Measurements from ENCODE around the gene MINDY1.

MINDY1 gene
- long read RNA-seq, donor 1: 0 reads
- long read RNA-seq, donor 2: 0 reads
- long read RNA-seq, donor 3: 0 reads
- long read RNA-seq, donor 4: 0 reads
- long read RNA-seq, donor 5: 0 reads
- long read RNA-seq, donor 6: 0 reads
- long read RNA-seq, donor 7: 0 reads
- long read RNA-seq, donor 8: 0 reads

GRCh38 chr1:151006327-151007052, at the start of gene MINDY1:
TSS of gene MINDY1 (minus strand) at chr1:151006902. CDS start at chr1:151002617, 4,285 bp downstream.
- peak; percentile 83 for DNase-seq

GRCh38 chr1:151056149-151056548, 49.4 kb upstream of the MINDY1 start:
- DNase-seq: no peak

- DNase-seq: no peak
Observed at GRCh38 chr1:151055581-151055980, 48.9 kb upstream of the MINDY1 start.

- no peak for DNase-seq
Observed at GRCh38 chr1:151054971-151055547, 48.4 kb upstream of the MINDY1 start.

- DNase-seq: no peak
Observed at GRCh38 chr1:151051356-151052009, 44.8 kb upstream of the MINDY1 start.

- no peak for DNase-seq
Observed at GRCh38 chr1:151050051-151050688, 43.5 kb upstream of the MINDY1 start.

GRCh38 chr1:151049458-151049857, 42.8 kb upstream of the MINDY1 start:
- no peak for DNase-seq

- no peak for DNase-seq
Observed at GRCh38 chr1:151048645-151049032, 41.9 kb upstream of the MINDY1 start.

- peak; percentile 90 for DNase-seq
Observed at GRCh38 chr1:151047925-151048644, 41.4 kb upstream of the MINDY1 start.

- DNase-seq: no peak
Observed at GRCh38 chr1:151047591-151047924, 40.9 kb upstream of the MINDY1 start, which contains the start of gene C1orf56. TSS of gene C1orf56 (plus strand) at chr1:151047751. CDS start at chr1:151047848, 97 bp downstream.

GRCh38 chr1:151043163-151043562, 36.5 kb upstream of the MINDY1 start:
- no peak for DNase-seq

GRCh38 chr1:151039521-151039920, 32.8 kb upstream of the MINDY1 start:
- DNase-seq: no peak

GRCh38 chr1:151037032-151037431, 30.3 kb upstream of the MINDY1 start:
- no peak for DNase-seq

GRCh38 chr1:151036356-151036755, 29.7 kb upstream of the MINDY1 start, which contains the start of gene BNIPL:
TSS of gene BNIPL (plus strand) at chr1:151036586. CDS start at chr1:151036726, 140 bp downstream.
- no peak for DNase-seq

- no peak for DNase-seq
Observed at GRCh38 chr1:151035167-151035566, 28.5 kb upstream of the MINDY1 start.

- no peak for DNase-seq
Observed at GRCh38 chr1:151032164-151032563, 25.5 kb upstream of the MINDY1 start.

- no peak for DNase-seq
Observed at GRCh38 chr1:151026460-151026859, 19.8 kb upstream of the MINDY1 start.

- DNase-seq: peak; percentile 36
Observed at GRCh38 chr1:151024540-151025146, 17.9 kb upstream of the MINDY1 start.

GRCh38 chr1:151013518-151013917, 6.8 kb upstream of the MINDY1 start:
- peak; percentile 35 for DNase-seq

- DNase-seq: no peak
Observed at GRCh38 chr1:151012684-151013471, 6.2 kb upstream of the MINDY1 start.
